Vagina (tissue), 2 donors: ENCODE measurements around the gene MBLAC1. TPM values are rescaled to one million over a fixed set of nuclear protein-coding genes. Genes with fewer than 3 reads are reported as not detected.

Experiments
- DNase-seq, 2 donors: peaks; one replicate each; pipeline ENCODE4 v3.0.0-alpha.2; 2017; ENCODE audit errors: extremely low spot score in 2 of 2
- H3K27ac ChIP-seq: fragments of 200-600 bp; sonication (generic); one replicate; pipeline ENCODE4 v1.5.1; 2019
- H3K27me3 ChIP-seq: fragments of 200-600 bp; sonication (generic); one replicate; pipeline ENCODE4 v1.5.1; 2019
- H3K36me3 ChIP-seq, 2 donors: fragments of 200-600 bp; sonication (generic); one replicate each; pipeline ENCODE4 v1.5.1; 2017 to 2019
- H3K4me1 ChIP-seq: fragments of 200-600 bp; sonication (generic); one replicate; pipeline ENCODE4 v1.5.1; 2019
- H3K4me3 ChIP-seq, 2 donors: fragments of 200-600 bp; sonication (generic); 1 replicate in 1 of 2; 2 replicates in 1 of 2; pipeline ENCODE4 v1.5.1; 2016 to 2019
- H3K9me3 ChIP-seq: fragments of 200-600 bp; sonication (generic); one replicate; pipeline ENCODE4 v1.5.1; 2019
- CTCF ChIP-seq, 3 experiments: fragments of 450-650 bp in 2 of 3; fragments of 200-600 bp in 1 of 3; sonication (generic) in 1 of 3; IDR thresholded peaks; one replicate each; pipeline ENCODE4 v1.5.1; 2017 to 2019; ENCODE audit warnings: antibody characterized with exemption in 3 of 3, mild to moderate bottlenecking in 2 of 3, moderate library complexity in 2 of 3
- POLR2A ChIP-seq, 2 donors: fragments of 450-650 bp; IDR thresholded peaks; one replicate each; pipeline ENCODE4 v1.6.1; 2017; ENCODE audit warnings: antibody characterized with exemption in 2 of 2, mild to moderate bottlenecking in 2 of 2, moderate library complexity in 2 of 2
- POLR2AphosphoS5 ChIP-seq, 2 donors: sonication (generic); formaldehyde crosslinking; IDR thresholded peaks; one replicate each; pipeline ENCODE4 v1.9.0; 2017; ENCODE audit warnings: antibody characterized with exemption in 2 of 2, mild to moderate bottlenecking in 2 of 2, low read depth in 1 of 2; ENCODE audit not compliant: insufficient read depth in 1 of 2
- intact Hi-C: fragments of 100-400 bp; cut with DNase I; formaldehyde crosslinking; loops from one replicate; pipeline ENCODE4 v1.15.1; 2023
- total RNA-seq: library from RNA; depleted of rRNA; stranded (reverse); fragments of >200 nt; gene quantifications from one replicate; pipeline ENCODE4 v1.2.3, GENCODE V29; 2016

Gene MBLAC1
- total RNA-seq, 1 donor from 2014 or later: 2.9 TPM

- peak in 1 of 2 donors; percentile 96 for DNase-seq
- TF ChIP-seq POLR2AphosphoS5 (IDR thresholded peaks at IDR 0.05; ENCODE audit: insufficient read depth in 1 of 2, low read depth in 1 of 2) (peak in 1 of 2 donors; percentile 92), POLR2A (IDR thresholded peaks at IDR 0.05) (no peak)
- Histone ChIP-seq H3K27ac (peak overlapping the region; percentile 95), H3K4me1 (peaks cover 34% of the 10 kb centered on the region), H3K4me3 (peak overlapping the region; percentile 81 to 96), H3K36me3 (peaks cover 3 to 48% of the 10 kb centered on the region in 2 donors), H3K9me3 (no peaks in the 10 kb centered on the region), H3K27me3 (no peaks in the 10 kb centered on the region)
- intact Hi-C loops: no loop called here
Observed at GRCh38 chr7:100100420-100101015, 26.2 kb upstream of the MBLAC1 start.

GRCh38 chr7:100101016-100101862 is 25.5 kb upstream of the MBLAC1 start, which contains the start of the genes AP4M1 and MCM7:
Gene AP4M1 (plus strand): TSS chr7:100101643. CDS start chr7:100101715, 72 bp downstream.
Gene MCM7 (minus strand): TSS chr7:100101397. CDS start chr7:100101294, 103 bp downstream.
- peak within 1 kb of the TSS; percentile 95 for H3K27ac ChIP-seq
- H3K9me3 ChIP-seq: no peaks in the 10 kb centered on the region
- peaks cover 0 to 41% of the 10 kb centered on the region in 2 donors for H3K36me3 ChIP-seq
- no peaks in the 10 kb centered on the region for H3K27me3 ChIP-seq
- intact Hi-C loops: no loop called here
- H3K4me3 ChIP-seq: peak within 1 kb of the TSS; percentile 81 to 96
- H3K4me1 ChIP-seq: peaks cover 34% of the 10 kb centered on the region
- DNase-seq: peak; percentile 99
- TF ChIP-seq POLR2A (IDR thresholded peaks at IDR 0.05): no peak
- no peak for TF ChIP-seq CTCF (IDR thresholded peaks at IDR 0.05)
- peak; percentile 76 to 90 for TF ChIP-seq POLR2AphosphoS5 (IDR thresholded peaks at IDR 0.05; ENCODE audit: insufficient read depth in 1 of 2, low read depth in 1 of 2)

GRCh38 chr7:100102950-100103840 is 23.6 kb upstream of the MBLAC1 start:
- intact Hi-C loops: no loop called here
- TF ChIP-seq POLR2A (IDR thresholded peaks at IDR 0.05) (no peak), POLR2AphosphoS5 (IDR thresholded peaks at IDR 0.05; ENCODE audit: insufficient read depth in 1 of 2, low read depth in 1 of 2) (no peak), CTCF (IDR thresholded peaks at IDR 0.05) (no peak)
- H3K4me3 ChIP-seq: no peak overlapping the region
- H3K9me3 ChIP-seq: no peaks in the 10 kb centered on the region
- peaks cover 0 to 39% of the 10 kb centered on the region in 2 donors for H3K36me3 ChIP-seq
- no peaks in the 10 kb centered on the region for H3K27me3 ChIP-seq
- H3K27ac ChIP-seq: no peak overlapping the region
- H3K4me1 ChIP-seq: peaks cover 34% of the 10 kb centered on the region
- DNase-seq: no peak

GRCh38 chr7:100105534-100105933 is 21.2 kb upstream of the MBLAC1 start:
- no peaks in the 10 kb centered on the region for H3K9me3 ChIP-seq
- peaks cover 0 to 40% of the 10 kb centered on the region in 2 donors for H3K36me3 ChIP-seq
- H3K4me1 ChIP-seq: peaks cover 15% of the 10 kb centered on the region
- DNase-seq: no peak
- H3K27ac ChIP-seq: no peak overlapping the region
- H3K4me3 ChIP-seq: no peak overlapping the region
- H3K27me3 ChIP-seq: no peaks in the 10 kb centered on the region
- TF ChIP-seq CTCF (IDR thresholded peaks at IDR 0.05): no peak
- intact Hi-C loops: no loop called here

GRCh38 chr7:100106633-100107032 is 20.1 kb upstream of the MBLAC1 start:
- intact Hi-C loops: no loop called here
- H3K27ac ChIP-seq: no peak overlapping the region
- no peak overlapping the region for H3K4me3 ChIP-seq
- H3K4me1 ChIP-seq: peaks cover 15% of the 10 kb centered on the region
- DNase-seq: no peak
- H3K36me3 ChIP-seq: peaks cover 0 to 51% of the 10 kb centered on the region in 2 donors
- H3K9me3 ChIP-seq: no peaks in the 10 kb centered on the region
- no peak for TF ChIP-seq POLR2A (IDR thresholded peaks at IDR 0.05)
- no peak for TF ChIP-seq POLR2AphosphoS5 (IDR thresholded peaks at IDR 0.05; ENCODE audit: insufficient read depth in 1 of 2, low read depth in 1 of 2)
- H3K27me3 ChIP-seq: no peaks in the 10 kb centered on the region
